ENCODE data around the gene KCNQ1. TPM values are rescaled to one million over a fixed set of nuclear protein-coding genes. Genes with fewer than 3 reads are reported as not detected.

The KCNQ1 gene
- polyA plus RNA-seq, 1 donor from 2014 or later, result not detected

- Histone ChIP-seq H3K27ac (ENCODE audit: low read length) (no peak overlapping the region), H3K36me3 (ENCODE audit: insufficient read depth, low read length) (no peaks in the 10 kb centered on the region), H3K79me2 (replicated peaks; ENCODE audit: insufficient read depth, low read length) (no peaks in the 10 kb centered on the region), H3K9me3 (ENCODE audit: low read length) (no peaks in the 10 kb centered on the region), H2AFZ (ENCODE audit: low read depth, low read length) (no peak overlapping the region), H3K27me3 (ENCODE audit: insufficient read depth, low read depth, low read length) (no peaks in the 10 kb centered on the region), H3K4me3 (ENCODE audit: low read length) (no peak overlapping the region), H3F3A (ENCODE audit: insufficient read depth, low read length, poor library complexity, severe bottlenecking) (no peaks in the 10 kb centered on the region), H4K20me1 (ENCODE audit: insufficient read depth) (no peaks in the 10 kb centered on the region), H3K9ac (ENCODE audit: low read length) (no peak overlapping the region), H3K9me2 (ENCODE audit: insufficient read depth, low read length) (no peaks in the 10 kb centered on the region), H3K4me2 (ENCODE audit: low read length) (no peak overlapping the region)
- TF ChIP-seq EP300 (conservative IDR thresholded peaks at IDR 0.05; ENCODE audit: poor library complexity, severe bottlenecking) (no peak), TAF1 (IDR thresholded peaks at IDR 0.05; ENCODE audit: low read depth) (no peak), MXI1 (conservative IDR thresholded peaks at IDR 0.05; ENCODE audit: poor library complexity, severe bottlenecking) (no peak), SMC3 (conservative IDR thresholded peaks at IDR 0.05; ENCODE audit: poor library complexity) (no peak), POLR2AphosphoS5 (IDR thresholded peaks at IDR 0.05) (no peak), CTCF (IDR thresholded peaks at IDR 0.05; ENCODE audit: poor library complexity, severe bottlenecking) (no peak), RAD21 (conservative IDR thresholded peaks at IDR 0.05) (no peak), EZH2 (IDR thresholded peaks at IDR 0.05; ENCODE audit: borderline replicate concordance, insufficient read depth, low read length, poor library complexity, severe bottlenecking) (no peak), REST (IDR thresholded peaks at IDR 0.05; ENCODE audit: borderline replicate concordance) (no peak)
Measured at GRCh38 chr11:2621894-2622293, 177.1 kb downstream of the KCNQ1 start.

- H3K27me3 ChIP-seq (ENCODE audit: insufficient read depth, low read depth, low read length), result no peaks in the 10 kb centered on the region
- H3K36me3 ChIP-seq (ENCODE audit: insufficient read depth, low read length), result no peaks in the 10 kb centered on the region
- no peak for TF ChIP-seq SMC3 (conservative IDR thresholded peaks at IDR 0.05; ENCODE audit: poor library complexity)
- no peak for TF ChIP-seq RAD21 (conservative IDR thresholded peaks at IDR 0.05)
- TF ChIP-seq TAF1 (IDR thresholded peaks at IDR 0.05; ENCODE audit: low read depth), result no peak
- TF ChIP-seq REST (IDR thresholded peaks at IDR 0.05; ENCODE audit: borderline replicate concordance), result no peak
- no peak for TF ChIP-seq EP300 (conservative IDR thresholded peaks at IDR 0.05; ENCODE audit: poor library complexity, severe bottlenecking)
- no peak overlapping the region for H3K9ac ChIP-seq (ENCODE audit: low read length)
- H3K9me3 ChIP-seq (ENCODE audit: low read length), result no peaks in the 10 kb centered on the region
- H3K27ac ChIP-seq (ENCODE audit: low read length), result no peak overlapping the region
- no peak overlapping the region for H3K4me2 ChIP-seq (ENCODE audit: low read length)
- H2AFZ ChIP-seq (ENCODE audit: low read depth, low read length), result no peak overlapping the region
- no peaks in the 10 kb centered on the region for H3K9me2 ChIP-seq (ENCODE audit: insufficient read depth, low read length)
- H3F3A ChIP-seq (ENCODE audit: insufficient read depth, low read length, poor library complexity, severe bottlenecking), result no peaks in the 10 kb centered on the region
- H3K4me3 ChIP-seq (ENCODE audit: low read length), result no peak overlapping the region
- H3K79me2 ChIP-seq (replicated peaks; ENCODE audit: insufficient read depth, low read length), result no peaks in the 10 kb centered on the region
- no peaks in the 10 kb centered on the region for H4K20me1 ChIP-seq (ENCODE audit: insufficient read depth)
Measured at GRCh38 chr11:2625183-2625582, 180.4 kb downstream of the KCNQ1 start.

Data from neural cell (in vitro differentiated cells).